Mucosa of stomach (tissue), 1 donor: ENCODE measurements around the gene EML3.
"Not testable (repeated sequence)": the region's sequence is repeated elsewhere in the genome, so short reads cannot be mapped to it uniquely, and the experiment has no call there.

ENCODE experiments used
- H3K27me3 ChIP-seq: one replicate; pipeline ENCODE4 v1.7.0; 2013; ENCODE audit warnings: mild to moderate bottlenecking, low read length; ENCODE audit not compliant: control insufficient read depth, insufficient read depth
- H3K36me3 ChIP-seq: one replicate; pipeline ENCODE4 v1.7.0; 2013; ENCODE audit warnings: low read length; ENCODE audit not compliant: control insufficient read depth, insufficient read depth
- H3K4me1 ChIP-seq: one replicate; pipeline ENCODE4 v1.7.0; 2013; ENCODE audit warnings: mild to moderate bottlenecking, low read length; ENCODE audit not compliant: control insufficient read depth, insufficient read depth
- H3K4me3 ChIP-seq: one replicate; pipeline ENCODE4 v1.7.0; 2013; ENCODE audit warnings: low read length
- H3K9ac ChIP-seq: one replicate; pipeline ENCODE4 v1.7.0; 2013; ENCODE audit warnings: mild to moderate bottlenecking, low read length, moderate library complexity
- H3K9me3 ChIP-seq: one replicate; pipeline ENCODE4 v1.7.0; 2013; ENCODE audit warnings: mild to moderate bottlenecking, low read length, moderate library complexity; ENCODE audit not compliant: control insufficient read depth
- donor health status: Pancreatic carcinoma.

EML3 gene

DNA sequence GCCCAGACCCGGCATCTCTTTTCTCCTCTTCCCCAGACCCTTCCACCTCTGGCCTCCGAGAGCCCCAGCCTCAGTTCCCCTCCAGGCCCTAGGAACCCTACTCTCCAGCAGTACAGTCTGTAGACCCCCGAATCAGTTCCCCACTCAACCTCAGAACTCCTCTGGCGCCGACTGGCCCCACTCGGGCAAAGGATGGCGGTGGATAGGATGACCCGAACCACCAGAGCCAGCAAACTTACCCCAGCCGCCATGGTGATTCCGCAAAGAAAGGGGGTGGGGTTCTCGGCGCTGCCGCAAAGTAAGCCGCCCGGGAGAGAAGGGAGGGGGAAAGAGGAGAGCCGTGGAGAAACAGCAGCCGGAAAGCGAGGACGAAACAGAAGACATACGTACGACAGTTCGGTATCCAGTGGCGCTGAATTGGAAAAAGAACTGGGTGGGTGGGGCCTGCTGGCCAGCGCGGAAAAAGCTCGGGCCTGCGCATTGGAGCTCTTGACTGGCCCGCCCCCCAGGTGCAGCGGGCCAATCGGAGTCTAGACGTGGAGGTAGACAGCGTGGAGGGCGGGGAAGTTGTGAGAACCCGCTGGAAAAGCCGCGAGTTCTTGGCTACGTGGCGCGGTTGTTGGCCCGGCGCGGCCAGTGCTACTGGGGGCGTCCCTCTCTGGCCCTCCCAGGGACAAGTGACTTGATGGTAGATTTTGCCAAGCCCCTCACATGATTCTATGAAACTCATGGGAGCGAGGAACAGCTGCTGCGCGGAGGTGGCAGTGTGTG lies 38.8 kb downstream of the EML3 start, which contains the start of gene EEF1G:
EEF1G (minus strand) TSS at position 300 of the 771 bp plus-strand sequence; CDS start at position 251, 49 bp downstream.
- Histone ChIP-seq H3K9me3 (no peaks in the 10 kb centered on the region), H3K36me3 (peaks cover 4% of the 10 kb centered on the region), H3K9ac (peak within 1 kb of the TSS; percentile 89), H3K4me1 (peaks cover 38% of the 10 kb centered on the region), H3K27me3 (no peaks in the 10 kb centered on the region), H3K4me3 (peak within 1 kb of the TSS; percentile 97)

DNA sequence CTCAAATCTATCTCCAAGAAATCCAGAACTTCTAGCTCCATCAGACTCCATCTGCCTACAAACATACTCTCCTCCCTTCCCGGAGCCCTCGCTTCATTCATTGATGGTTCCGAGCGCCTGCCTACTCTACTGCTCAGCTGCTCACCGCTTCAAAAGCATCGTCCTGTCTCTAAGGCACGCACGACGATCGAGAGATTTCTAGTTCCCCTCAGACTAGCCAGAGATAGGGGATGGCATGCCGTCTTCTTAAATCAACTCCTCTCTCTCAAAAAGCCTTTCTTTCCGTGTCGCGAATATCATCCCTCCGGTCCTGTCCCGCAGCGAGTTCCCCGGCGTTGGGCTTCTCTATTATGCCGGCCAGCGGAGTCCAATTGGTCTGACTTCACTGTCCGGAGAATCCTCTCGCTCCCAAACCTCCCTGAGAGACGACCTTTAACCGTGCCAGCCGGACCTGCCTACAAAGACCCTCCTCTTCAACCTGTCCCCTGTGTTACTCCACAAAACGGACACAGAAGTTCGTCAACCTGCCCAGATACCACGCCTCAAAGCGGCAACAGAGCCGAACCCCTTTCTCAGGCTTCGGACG lies 39.5 kb downstream of the EML3 start:
- Histone ChIP-seq H3K27me3 (no peaks in the 10 kb centered on the region), H3K9ac (peak overlapping the region; percentile 89), H3K4me3 (peak overlapping the region; percentile 97), H3K36me3 (no peaks in the 10 kb centered on the region), H3K9me3 (no peaks in the 10 kb centered on the region), H3K4me1 (peaks cover 38% of the 10 kb centered on the region)

DNA sequence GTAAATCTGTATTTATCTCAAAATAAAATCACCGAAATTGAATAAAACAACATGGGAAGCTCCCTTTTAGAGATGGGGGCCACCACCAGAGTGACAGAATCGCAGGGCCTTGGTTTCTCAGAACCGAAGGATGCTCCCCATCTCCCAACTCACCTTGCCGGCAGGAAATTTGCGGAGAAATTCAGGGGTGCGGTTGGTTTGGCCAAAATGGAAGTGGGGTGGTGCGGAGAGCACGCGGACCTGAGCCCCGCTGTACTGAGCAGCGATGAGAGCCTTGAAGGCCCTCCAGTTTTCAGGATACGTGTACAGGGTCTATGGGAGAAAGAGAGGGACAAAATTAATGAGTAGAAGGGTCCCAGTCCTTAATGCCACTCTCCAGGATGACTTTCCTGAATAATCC lies 40.1 kb downstream of the EML3 start:
- H3K9ac ChIP-seq = peak overlapping the region; percentile 89
- H3K9me3 ChIP-seq = no peaks in the 10 kb centered on the region
- H3K4me1 ChIP-seq = peaks cover 37% of the 10 kb centered on the region
- no peaks in the 10 kb centered on the region for H3K36me3 ChIP-seq
- no peaks in the 10 kb centered on the region for H3K27me3 ChIP-seq
- H3K4me3 ChIP-seq = peak overlapping the region; percentile 97

DNA sequence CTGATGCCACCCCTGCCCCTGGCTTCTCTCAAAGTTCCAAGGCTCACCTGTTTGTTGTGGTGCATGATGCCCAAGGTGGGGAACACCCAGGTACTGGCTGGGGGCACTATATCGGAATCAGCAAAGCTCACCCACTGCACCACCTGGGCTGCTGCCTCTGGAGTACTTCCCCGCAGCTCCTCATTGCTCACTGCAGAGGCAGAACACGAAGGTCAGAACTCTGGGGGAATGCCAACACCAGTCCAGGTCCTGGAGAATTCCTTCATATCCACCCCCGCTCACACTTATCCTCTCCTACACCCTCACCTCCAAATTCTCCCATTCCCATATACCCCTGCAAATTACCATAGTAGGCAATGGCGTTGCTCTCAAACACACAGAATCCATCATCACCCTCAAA lies 41.1 kb downstream of the EML3 start:
- peaks cover 27% of the 10 kb centered on the region for H3K4me1 ChIP-seq
- H3K9ac ChIP-seq = not testable (repeated sequence)

DNA sequence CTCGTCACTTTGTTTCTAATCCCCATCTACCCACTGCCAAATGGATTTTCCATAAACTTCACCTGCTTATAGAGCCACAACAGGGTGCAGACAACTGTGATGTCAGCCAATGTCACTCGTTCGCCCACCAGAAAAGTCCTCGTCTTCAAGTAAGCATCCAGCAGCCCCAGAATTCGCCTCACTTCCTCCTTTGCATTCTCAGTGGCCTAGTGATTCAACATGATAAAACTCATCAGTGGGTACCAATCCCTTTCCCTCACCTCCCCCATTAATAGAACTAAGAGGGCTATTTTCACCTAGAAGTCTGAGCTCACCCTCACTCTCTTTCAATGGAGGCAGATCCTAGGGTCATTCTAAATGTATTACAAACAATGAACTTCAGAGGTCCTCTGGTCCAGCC lies 41.7 kb downstream of the EML3 start:
- H3K4me1 ChIP-seq = peaks cover 21% of the 10 kb centered on the region
- not testable (repeated sequence) for H3K9ac ChIP-seq, H3K36me3 ChIP-seq, H3K27me3 ChIP-seq, H3K4me3 ChIP-seq, H3K9me3 ChIP-seq

More for the DNA sequence above, 41.1 kb downstream of the EML3 start:
- not testable (repeated sequence) for H3K4me3 ChIP-seq, H3K9me3 ChIP-seq, H3K27me3 ChIP-seq, H3K36me3 ChIP-seq

DNA sequence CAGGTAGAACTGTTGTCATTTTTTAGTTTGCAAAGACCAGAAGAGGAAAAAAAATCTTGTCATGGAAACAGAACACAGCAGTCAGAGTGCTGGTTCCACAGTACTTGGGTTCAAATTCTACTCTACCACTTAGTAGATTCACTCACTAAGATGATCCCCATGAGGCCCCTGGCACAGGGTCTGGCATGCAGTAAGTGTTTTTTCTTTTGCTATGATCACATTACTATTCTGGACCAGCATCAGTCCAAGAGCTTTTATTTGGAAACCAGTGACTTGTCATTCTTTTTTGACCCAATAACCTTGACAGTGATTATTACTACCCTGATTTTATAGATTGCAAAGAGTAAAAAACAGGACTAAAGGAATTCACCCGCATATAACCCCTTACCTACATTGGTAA lies 43.0 kb downstream of the EML3 start:
- Histone ChIP-seq H3K27me3 (no peaks in the 10 kb centered on the region), H3K4me1 (peaks cover 14% of the 10 kb centered on the region), H3K9me3 (no peaks in the 10 kb centered on the region), H3K4me3 (no peak overlapping the region), H3K36me3 (peaks cover 5% of the 10 kb centered on the region), H3K9ac (no peak overlapping the region)

DNA sequence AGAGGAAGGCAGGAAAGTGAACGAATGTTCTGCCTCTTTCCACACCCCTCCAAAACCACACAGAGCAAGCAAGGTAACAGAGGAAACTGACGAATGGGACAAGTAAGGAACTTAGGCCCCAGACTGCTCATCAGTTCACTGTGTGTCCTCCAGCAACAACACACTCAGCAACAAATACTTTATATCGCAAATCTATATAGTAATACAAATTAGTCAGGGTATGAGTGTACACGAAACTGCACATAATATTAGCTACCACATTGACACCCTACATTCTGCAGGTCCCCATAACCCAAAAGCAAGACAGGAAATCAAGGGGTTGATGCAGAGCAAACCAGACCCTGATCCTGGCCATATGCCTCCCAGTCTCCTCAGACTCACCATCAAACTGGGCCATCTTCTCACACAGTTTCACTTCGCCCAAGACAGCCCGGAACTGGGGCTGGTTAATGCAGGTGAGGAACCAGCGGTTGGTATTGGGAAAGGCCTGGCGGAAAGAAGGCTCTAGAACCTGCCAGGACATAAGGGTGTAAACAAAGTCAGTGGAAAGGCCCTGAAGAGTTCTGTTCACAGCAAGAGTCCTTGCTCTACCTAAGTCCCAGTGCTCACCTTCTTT lies 45.4 kb downstream of the EML3 start:
- no peaks in the 10 kb centered on the region for H3K27me3 ChIP-seq
- H3K9ac ChIP-seq = no peak overlapping the region
- peaks cover 6% of the 10 kb centered on the region for H3K4me1 ChIP-seq
- no peaks in the 10 kb centered on the region for H3K9me3 ChIP-seq
- H3K4me3 ChIP-seq = no peak overlapping the region
- H3K36me3 ChIP-seq = peaks cover 5% of the 10 kb centered on the region

DNA sequence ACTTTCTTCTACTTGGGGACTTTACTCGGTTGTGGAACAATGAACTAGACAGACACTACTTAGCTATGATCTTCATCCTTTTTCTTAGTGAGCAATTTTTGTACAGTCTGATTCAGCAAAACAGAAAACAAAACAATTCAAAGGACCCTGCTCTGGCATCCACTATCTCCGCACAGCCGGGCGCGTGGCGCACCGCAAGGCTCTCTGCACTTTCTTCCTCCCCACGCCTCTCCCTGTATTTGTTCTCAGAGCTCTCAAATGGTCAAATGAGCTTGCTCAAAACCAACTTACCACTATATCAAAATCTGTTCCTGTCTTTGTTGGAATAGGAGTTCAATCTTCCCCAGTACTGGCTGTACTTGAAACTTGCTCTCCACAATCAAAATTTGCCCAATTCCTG lies 46.3 kb downstream of the EML3 start:
- Histone ChIP-seq H3K4me3 (no peak overlapping the region), H3K36me3 (peaks cover 5% of the 10 kb centered on the region), H3K9me3 (no peaks in the 10 kb centered on the region), H3K27me3 (no peaks in the 10 kb centered on the region), H3K9ac (no peak overlapping the region), H3K4me1 (peaks cover 5% of the 10 kb centered on the region)

DNA sequence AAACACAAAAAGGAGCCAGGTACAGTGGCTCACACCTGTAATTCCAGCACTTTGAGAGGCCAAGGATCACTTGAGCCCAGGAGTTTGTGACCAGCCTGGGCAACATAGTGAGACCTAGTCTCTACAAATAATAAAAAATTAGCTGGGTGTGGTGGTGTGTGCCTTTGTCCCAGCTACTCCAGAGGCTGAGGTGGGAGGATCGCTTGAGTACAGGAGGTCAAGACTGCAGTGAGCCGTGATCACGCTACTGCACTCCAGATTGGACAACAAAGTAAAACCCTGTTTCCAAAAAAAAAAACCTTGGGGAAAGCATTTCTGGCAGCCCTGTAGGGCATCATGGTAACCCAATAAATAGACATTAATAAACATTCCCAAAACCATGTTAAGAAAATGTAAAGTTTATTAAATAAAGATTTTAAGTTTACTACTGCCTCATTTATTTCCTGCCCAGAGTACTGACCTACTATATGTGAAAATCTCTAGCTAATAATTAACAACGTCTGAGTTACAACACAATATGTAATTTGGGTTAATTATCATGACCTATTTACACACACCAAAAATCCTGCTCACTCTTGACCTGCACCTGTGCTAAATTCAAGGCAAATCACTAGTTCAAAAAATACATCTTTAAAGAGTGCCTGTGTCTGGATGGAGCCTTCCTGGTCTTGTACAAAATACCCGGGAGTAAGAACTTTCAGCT lies 47.3 kb downstream of the EML3 start:
- Histone ChIP-seq H3K4me3 (no peak overlapping the region), H3K9me3 (no peaks in the 10 kb centered on the region), H3K4me1 (peaks cover 15% of the 10 kb centered on the region), H3K27me3 (no peaks in the 10 kb centered on the region), H3K36me3 (peaks cover 5% of the 10 kb centered on the region), H3K9ac (no peak overlapping the region)

DNA sequence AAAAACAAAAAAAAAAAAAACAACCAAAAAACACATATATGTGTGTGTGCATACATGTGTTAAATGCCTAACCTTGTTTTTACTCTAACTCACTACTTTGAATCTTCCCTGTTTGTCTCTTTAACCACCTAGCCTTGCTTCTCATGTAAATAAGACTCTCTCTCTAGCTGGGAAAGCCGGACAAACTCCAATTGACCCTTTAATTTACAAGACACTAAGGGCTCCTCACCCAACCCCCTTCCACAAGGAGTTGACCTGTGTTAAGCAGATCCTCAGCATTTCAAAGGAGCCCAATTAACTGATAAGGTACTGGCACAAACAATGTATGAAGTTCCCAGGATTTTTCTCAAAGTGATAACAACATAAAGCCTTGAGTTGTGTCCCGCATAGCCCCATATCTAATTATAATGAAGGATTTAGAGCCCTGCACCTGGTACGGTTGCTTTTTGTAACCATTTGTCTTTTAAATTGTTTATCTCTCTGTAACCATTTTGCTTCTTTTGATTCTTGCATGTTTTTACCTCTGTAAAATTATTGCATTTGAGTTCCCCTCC lies 50.8 kb downstream of the EML3 start:
- H3K36me3 ChIP-seq, H3K9ac ChIP-seq, H3K27me3 ChIP-seq, H3K9me3 ChIP-seq, H3K4me3 ChIP-seq: not testable (repeated sequence)
- H3K4me1 ChIP-seq = peaks cover 26% of the 10 kb centered on the region

DNA sequence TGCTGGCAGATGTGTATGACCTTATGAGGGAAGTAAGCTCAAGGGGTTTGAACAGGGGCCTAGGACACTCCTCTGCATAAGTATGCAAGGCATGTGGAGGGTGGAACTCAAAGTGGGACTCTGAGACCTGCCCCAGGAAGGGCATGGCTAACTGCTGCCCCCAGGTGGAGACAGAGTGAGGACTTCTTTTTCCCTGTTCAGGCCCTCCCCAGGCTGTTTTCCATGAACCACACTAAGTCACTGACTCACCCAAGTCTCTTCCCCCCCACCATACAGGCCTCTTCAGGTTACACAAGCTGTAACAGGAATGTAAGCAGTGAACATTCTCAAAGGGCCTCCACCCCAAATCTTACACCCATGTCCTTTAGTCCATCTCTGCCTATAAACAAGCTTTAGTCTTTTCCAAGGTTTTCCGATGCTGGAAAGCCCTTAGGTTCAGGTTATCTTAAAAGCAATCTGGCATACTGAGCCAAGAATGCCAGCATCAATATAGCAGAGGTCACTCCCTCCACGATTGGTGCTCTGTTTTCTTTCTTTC lies 51.9 kb downstream of the EML3 start:
- H3K9ac ChIP-seq = peak overlapping the region; percentile 41
- no peak overlapping the region for H3K4me3 ChIP-seq
- no peaks in the 10 kb centered on the region for H3K27me3 ChIP-seq
- no peaks in the 10 kb centered on the region for H3K36me3 ChIP-seq
- H3K4me1 ChIP-seq = peaks cover 35% of the 10 kb centered on the region
- no peaks in the 10 kb centered on the region for H3K9me3 ChIP-seq
